ENCODE data around the gene BRIP1. TPM values are rescaled to one million over a fixed set of nuclear protein-coding genes. Genes with fewer than 3 reads are reported as not detected.
"Not testable (repeated sequence)": the region's sequence is repeated elsewhere in the genome, so short reads cannot be mapped to it uniquely, and the experiment has no call there.

The BRIP1 gene
- total and polyA plus RNA-seq, 4 donors = 3.4 to 7.9 (median 6.2) TPM

GRCh38 chr17:61774724-61775123 is 88.6 kb downstream of the BRIP1 start:
- H3K4me3 ChIP-seq (ENCODE audit: low read depth, low read length) = no peak overlapping the region
- no peak overlapping the region for H3K27ac ChIP-seq (ENCODE audit: low read depth, low read length)
- H3K36me3 ChIP-seq (ENCODE audit: control insufficient read depth, insufficient read depth, low read length) = no peaks in the 10 kb centered on the region
- no CpG with 5 or more reads among the region's 2 CpGs for WGBS (ENCODE audit: insufficient coverage)
- no peaks in the 10 kb centered on the region for H3K4me1 ChIP-seq (ENCODE audit: control insufficient read depth, insufficient read depth, low read length)
- DNase-seq (ENCODE audit: low read depth in 4 of 6, low spot score in 6 of 6) = no peak
- H3K27me3 ChIP-seq (ENCODE audit: control insufficient read depth, insufficient read depth, low read length) = no peaks in the 10 kb centered on the region
- peaks cover 4% of the 10 kb centered on the region for H3K9me3 ChIP-seq (ENCODE audit: control insufficient read depth, insufficient read depth, low read length)

- H3K9me3 ChIP-seq (ENCODE audit: control insufficient read depth, insufficient read depth, low read length); H3K4me3 ChIP-seq (ENCODE audit: low read depth, low read length); H3K36me3 ChIP-seq (ENCODE audit: control insufficient read depth, insufficient read depth, low read length); H3K4me1 ChIP-seq (ENCODE audit: control insufficient read depth, insufficient read depth, low read length); H3K27me3 ChIP-seq (ENCODE audit: control insufficient read depth, insufficient read depth, low read length); DNase-seq (ENCODE audit: low read depth in 4 of 6, low spot score in 6 of 6); H3K27ac ChIP-seq (ENCODE audit: low read depth, low read length): not testable (repeated sequence)
- no CpG with 5 or more reads among the region's 3 CpGs for WGBS (ENCODE audit: insufficient coverage)
Measured at GRCh38 chr17:61774087-61774486, 89.2 kb downstream of the BRIP1 start.

- peaks cover 4% of the 10 kb centered on the region for H3K9me3 ChIP-seq (ENCODE audit: control insufficient read depth, insufficient read depth, low read length)
- no peak overlapping the region for H3K4me3 ChIP-seq (ENCODE audit: low read depth, low read length)
- DNase-seq (ENCODE audit: low read depth in 4 of 6, low spot score in 6 of 6) = no peak
- H3K4me1 ChIP-seq (ENCODE audit: control insufficient read depth, insufficient read depth, low read length) = no peaks in the 10 kb centered on the region
- WGBS (ENCODE audit: insufficient coverage) = no CpG with 5 or more reads among the region's 2 CpGs
- H3K27ac ChIP-seq (ENCODE audit: low read depth, low read length) = no peak overlapping the region
- no peaks in the 10 kb centered on the region for H3K27me3 ChIP-seq (ENCODE audit: control insufficient read depth, insufficient read depth, low read length)
- H3K36me3 ChIP-seq (ENCODE audit: control insufficient read depth, insufficient read depth, low read length) = no peaks in the 10 kb centered on the region
Measured at GRCh38 chr17:61770752-61771533, 92.4 kb downstream of the BRIP1 start.

GRCh38 chr17:61770043-61770442 is 93.3 kb downstream of the BRIP1 start:
- H3K27ac ChIP-seq (ENCODE audit: low read depth, low read length) = no peak overlapping the region
- peaks cover 4% of the 10 kb centered on the region for H3K9me3 ChIP-seq (ENCODE audit: control insufficient read depth, insufficient read depth, low read length)
- H3K4me3 ChIP-seq (ENCODE audit: low read depth, low read length) = no peak overlapping the region
- no peaks in the 10 kb centered on the region for H3K4me1 ChIP-seq (ENCODE audit: control insufficient read depth, insufficient read depth, low read length)
- H3K27me3 ChIP-seq (ENCODE audit: control insufficient read depth, insufficient read depth, low read length) = no peaks in the 10 kb centered on the region
- DNase-seq (ENCODE audit: low read depth in 4 of 6, low spot score in 6 of 6) = no peak
- H3K36me3 ChIP-seq (ENCODE audit: control insufficient read depth, insufficient read depth, low read length) = no peaks in the 10 kb centered on the region

GRCh38 chr17:61768405-61768804 is 94.9 kb downstream of the BRIP1 start:
- Histone ChIP-seq H3K27me3 (ENCODE audit: control insufficient read depth, insufficient read depth, low read length) (no peaks in the 10 kb centered on the region), H3K9me3 (ENCODE audit: control insufficient read depth, insufficient read depth, low read length) (peaks cover 4% of the 10 kb centered on the region), H3K4me1 (ENCODE audit: control insufficient read depth, insufficient read depth, low read length) (no peaks in the 10 kb centered on the region), H3K36me3 (ENCODE audit: control insufficient read depth, insufficient read depth, low read length) (no peaks in the 10 kb centered on the region), H3K4me3 (ENCODE audit: low read depth, low read length) (no peak overlapping the region), H3K27ac (ENCODE audit: low read depth, low read length) (no peak overlapping the region)
- WGBS (ENCODE audit: insufficient coverage) = no CpG with 5 or more reads among the region's 3 CpGs
- DNase-seq (ENCODE audit: low read depth in 4 of 6, low spot score in 6 of 6) = no peak

GRCh38 chr17:61766520-61766919 is 96.8 kb downstream of the BRIP1 start:
- H3K4me1 ChIP-seq (ENCODE audit: control insufficient read depth, insufficient read depth, low read length) = no peaks in the 10 kb centered on the region
- DNase-seq (ENCODE audit: low read depth in 4 of 6, low spot score in 6 of 6) = no peak
- H3K9me3 ChIP-seq (ENCODE audit: control insufficient read depth, insufficient read depth, low read length) = peaks cover 4% of the 10 kb centered on the region
- H3K27ac ChIP-seq (ENCODE audit: low read depth, low read length) = no peak overlapping the region
- WGBS (ENCODE audit: insufficient coverage) = no CpG with 5 or more reads among the region's 2 CpGs
- H3K27me3 ChIP-seq (ENCODE audit: control insufficient read depth, insufficient read depth, low read length) = no peaks in the 10 kb centered on the region
- no peak overlapping the region for H3K4me3 ChIP-seq (ENCODE audit: low read depth, low read length)
- no peaks in the 10 kb centered on the region for H3K36me3 ChIP-seq (ENCODE audit: control insufficient read depth, insufficient read depth, low read length)

- Histone ChIP-seq H3K9me3 (ENCODE audit: control insufficient read depth, insufficient read depth, low read length) (no peaks in the 10 kb centered on the region), H3K4me3 (ENCODE audit: low read depth, low read length) (no peak overlapping the region), H3K27me3 (ENCODE audit: control insufficient read depth, insufficient read depth, low read length) (no peaks in the 10 kb centered on the region), H3K27ac (ENCODE audit: low read depth, low read length) (no peak overlapping the region), H3K4me1 (ENCODE audit: control insufficient read depth, insufficient read depth, low read length) (no peaks in the 10 kb centered on the region), H3K36me3 (ENCODE audit: control insufficient read depth, insufficient read depth, low read length) (no peaks in the 10 kb centered on the region)
- WGBS (ENCODE audit: insufficient coverage) = no CpG with 5 or more reads among the region's 1 CpG
- DNase-seq (ENCODE audit: low read depth in 4 of 6, low spot score in 6 of 6) = no peak
Measured at GRCh38 chr17:61764846-61765245, 98.5 kb downstream of the BRIP1 start.

- Histone ChIP-seq H3K36me3 (ENCODE audit: control insufficient read depth, insufficient read depth, low read length) (no peaks in the 10 kb centered on the region), H3K4me1 (ENCODE audit: control insufficient read depth, insufficient read depth, low read length) (no peaks in the 10 kb centered on the region), H3K27me3 (ENCODE audit: control insufficient read depth, insufficient read depth, low read length) (no peaks in the 10 kb centered on the region), H3K27ac (ENCODE audit: low read depth, low read length) (no peak overlapping the region), H3K4me3 (ENCODE audit: low read depth, low read length) (no peak overlapping the region), H3K9me3 (ENCODE audit: control insufficient read depth, insufficient read depth, low read length) (no peaks in the 10 kb centered on the region)
- no CpG with 5 or more reads among the region's 2 CpGs for whole genome bisulfite sequencing (ENCODE audit: insufficient coverage)
- DNase-seq (ENCODE audit: low read depth in 4 of 6, low spot score in 6 of 6) = no peak
Measured at GRCh38 chr17:61761827-61762226, 101.5 kb downstream of the BRIP1 start.

GRCh38 chr17:61759362-61759761 is 104.0 kb downstream of the BRIP1 start:
- no CpG with 5 or more reads among the region's 1 CpG for WGBS (ENCODE audit: insufficient coverage)
- Histone ChIP-seq H3K27ac (ENCODE audit: low read depth, low read length) (no peak overlapping the region), H3K4me3 (ENCODE audit: low read depth, low read length) (no peak overlapping the region), H3K9me3 (ENCODE audit: control insufficient read depth, insufficient read depth, low read length) (no peaks in the 10 kb centered on the region), H3K36me3 (ENCODE audit: control insufficient read depth, insufficient read depth, low read length) (no peaks in the 10 kb centered on the region), H3K4me1 (ENCODE audit: control insufficient read depth, insufficient read depth, low read length) (no peaks in the 10 kb centered on the region), H3K27me3 (ENCODE audit: control insufficient read depth, insufficient read depth, low read length) (no peaks in the 10 kb centered on the region)
- DNase-seq (ENCODE audit: low read depth in 4 of 6, low spot score in 6 of 6) = no peak

- Histone ChIP-seq H3K9me3 (ENCODE audit: control insufficient read depth, insufficient read depth, low read length) (no peaks in the 10 kb centered on the region), H3K36me3 (ENCODE audit: control insufficient read depth, insufficient read depth, low read length) (no peaks in the 10 kb centered on the region), H3K4me3 (ENCODE audit: low read depth, low read length) (no peak overlapping the region), H3K27ac (ENCODE audit: low read depth, low read length) (no peak overlapping the region), H3K27me3 (ENCODE audit: control insufficient read depth, insufficient read depth, low read length) (no peaks in the 10 kb centered on the region), H3K4me1 (ENCODE audit: control insufficient read depth, insufficient read depth, low read length) (no peaks in the 10 kb centered on the region)
- WGBS (ENCODE audit: insufficient coverage) = no CpG with 5 or more reads among the region's 2 CpGs
- DNase-seq (ENCODE audit: low read depth in 4 of 6, low spot score in 6 of 6) = no peak
Measured at GRCh38 chr17:61758430-61758829, 104.9 kb downstream of the BRIP1 start.

Data from spinal cord (tissue), 10 donors.